ENCODE results near the gene DAPK3.
"Not testable (repeated sequence)": the region's sequence is repeated elsewhere in the genome, so short reads cannot be mapped to it uniquely, and the experiment has no call there.

DAPK3 gene

DNA sequence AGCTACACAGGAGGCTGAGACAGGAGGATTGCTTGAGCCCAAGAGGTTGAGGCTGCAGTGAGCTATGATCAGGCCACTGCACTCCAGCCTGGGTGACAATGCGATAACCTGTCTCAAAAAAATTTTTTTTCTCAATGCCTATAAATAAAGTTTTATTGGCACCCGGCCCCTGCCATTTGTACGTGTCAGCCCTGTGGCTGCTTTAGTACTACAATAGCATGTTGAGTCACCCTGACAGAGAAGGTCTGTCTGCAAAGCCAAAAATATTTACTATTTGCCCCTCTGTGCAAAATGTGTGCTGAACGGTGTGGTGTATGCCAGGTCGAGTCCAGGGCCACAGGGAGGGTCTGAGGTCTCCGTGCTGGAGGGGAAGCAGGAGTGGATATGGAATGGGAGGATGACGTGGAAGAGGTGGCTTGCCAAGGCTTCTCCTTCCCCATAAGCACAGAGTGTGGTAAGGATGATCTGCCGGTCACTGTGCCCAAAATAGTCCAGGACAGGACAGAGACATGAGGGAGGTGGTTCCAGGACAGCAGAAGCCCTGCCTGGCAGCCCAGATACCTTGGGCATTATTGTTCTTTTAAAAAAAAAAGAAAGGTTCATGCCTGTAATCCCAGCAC is 28.0 kb downstream of the DAPK3 start:
- no peak overlapping the region for H2AFZ ChIP-seq (ENCODE audit: low read depth, low read length)
- no peaks in the 10 kb centered on the region for H4K20me1 ChIP-seq (ENCODE audit: insufficient read depth, low read length)
- TF ChIP-seq EZH2phosphoT487 (IDR thresholded peaks at IDR 0.05; ENCODE audit: low read depth) = no peak
- TF ChIP-seq, protein P1, sequence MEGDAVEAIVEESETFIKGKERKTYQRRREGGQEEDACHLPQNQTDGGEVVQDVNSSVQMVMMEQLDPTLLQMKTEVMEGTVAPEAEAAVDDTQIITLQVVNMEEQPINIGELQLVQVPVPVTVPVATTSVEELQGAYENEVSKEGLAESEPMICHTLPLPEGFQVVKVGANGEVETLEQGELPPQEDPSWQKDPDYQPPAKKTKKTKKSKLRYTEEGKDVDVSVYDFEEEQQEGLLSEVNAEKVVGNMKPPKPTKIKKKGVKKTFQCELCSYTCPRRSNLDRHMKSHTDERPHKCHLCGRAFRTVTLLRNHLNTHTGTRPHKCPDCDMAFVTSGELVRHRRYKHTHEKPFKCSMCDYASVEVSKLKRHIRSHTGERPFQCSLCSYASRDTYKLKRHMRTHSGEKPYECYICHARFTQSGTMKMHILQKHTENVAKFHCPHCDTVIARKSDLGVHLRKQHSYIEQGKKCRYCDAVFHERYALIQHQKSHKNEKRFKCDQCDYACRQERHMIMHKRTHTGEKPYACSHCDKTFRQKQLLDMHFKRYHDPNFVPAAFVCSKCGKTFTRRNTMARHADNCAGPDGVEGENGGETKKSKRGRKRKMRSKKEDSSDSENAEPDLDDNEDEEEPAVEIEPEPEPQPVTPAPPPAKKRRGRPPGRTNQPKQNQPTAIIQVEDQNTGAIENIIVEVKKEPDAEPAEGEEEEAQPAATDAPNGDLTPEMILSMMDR (IDR thresholded peaks at IDR 0.05; ENCODE audit: low read depth, low read length) = no peak
- H3K9ac ChIP-seq (ENCODE audit: low read length) = no peak overlapping the region
- no peaks in the 10 kb centered on the region for H3K4me1 ChIP-seq (ENCODE audit: low read length)
- H3K79me2 ChIP-seq (ENCODE audit: low read length) = no peaks in the 10 kb centered on the region
- no peak overlapping the region for H3K4me3 ChIP-seq (ENCODE audit: low read length)
- no peaks in the 10 kb centered on the region for H3K36me3 ChIP-seq (replicated peaks; ENCODE audit: low read depth, low read length)
- no peak overlapping the region for H3K4me2 ChIP-seq (ENCODE audit: low read length)
- no peaks in the 10 kb centered on the region for H3K27me3 ChIP-seq (ENCODE audit: low read depth, low read length)
- no peak overlapping the region for H3K27ac ChIP-seq (ENCODE audit: low read length)
- H3K9me3 ChIP-seq (ENCODE audit: insufficient read depth, low read length) = no peaks in the 10 kb centered on the region

DNA sequence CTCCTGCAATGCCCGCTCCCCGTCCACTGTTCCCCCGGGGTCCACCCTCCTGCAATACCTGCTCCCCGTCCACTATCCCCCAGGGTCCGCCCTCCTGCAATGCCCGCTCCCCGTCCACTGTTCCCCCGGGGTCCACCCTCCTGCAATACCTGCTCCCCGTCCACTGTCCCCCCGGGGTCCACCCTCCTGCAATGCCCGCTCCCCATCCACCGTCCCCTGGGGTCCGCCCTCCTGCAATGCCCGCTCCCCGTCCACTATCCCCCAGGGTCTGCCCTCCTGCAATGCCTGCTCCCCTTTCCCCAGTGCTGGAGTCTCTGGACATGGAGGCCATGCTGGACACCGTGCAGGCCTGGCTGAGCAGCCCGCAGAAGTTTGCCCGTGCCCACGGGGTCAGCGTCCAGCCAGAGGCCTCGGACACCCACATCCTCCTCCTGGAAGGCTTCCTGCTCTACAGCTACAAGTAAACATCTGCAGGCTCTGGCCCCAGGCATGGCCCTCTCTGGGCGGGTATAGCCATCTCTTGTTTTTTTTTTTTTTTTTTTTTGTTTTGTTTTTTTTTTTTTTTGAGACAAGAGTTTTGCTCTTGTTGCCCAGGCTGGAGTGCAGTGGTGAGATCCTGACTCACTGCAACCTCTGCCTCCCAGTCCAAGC is 32.5 kb downstream of the DAPK3 start:
- not testable (repeated sequence) for H4K20me1 ChIP-seq (ENCODE audit: insufficient read depth, low read length); H3K4me2 ChIP-seq (ENCODE audit: low read length); H3K4me1 ChIP-seq (ENCODE audit: low read length); H2AFZ ChIP-seq (ENCODE audit: low read depth, low read length); H3K79me2 ChIP-seq (ENCODE audit: low read length); H3K36me3 ChIP-seq (replicated peaks; ENCODE audit: low read depth, low read length); H3K9me3 ChIP-seq (ENCODE audit: insufficient read depth, low read length); H3K27ac ChIP-seq (ENCODE audit: low read length); H3K9ac ChIP-seq (ENCODE audit: low read length); H3K4me3 ChIP-seq (ENCODE audit: low read length); H3K27me3 ChIP-seq (ENCODE audit: low read depth, low read length)

GRCh38 chr19:3936506-3937442 is 34.1 kb downstream of the DAPK3 start:
- no peaks in the 10 kb centered on the region for H3K9me3 ChIP-seq (ENCODE audit: insufficient read depth, low read length)
- H3K79me2 ChIP-seq (ENCODE audit: low read length) = no peaks in the 10 kb centered on the region
- no peak overlapping the region for H3K27ac ChIP-seq (ENCODE audit: low read length)
- H3K4me1 ChIP-seq (ENCODE audit: low read length) = no peaks in the 10 kb centered on the region
- TF ChIP-seq, protein P1 (IDR thresholded peaks at IDR 0.05; ENCODE audit: low read depth, low read length) = no peak
- no peak for TF ChIP-seq EZH2phosphoT487 (IDR thresholded peaks at IDR 0.05; ENCODE audit: low read depth)
- no peak overlapping the region for H2AFZ ChIP-seq (ENCODE audit: low read depth, low read length)
- H3K27me3 ChIP-seq (ENCODE audit: low read depth, low read length) = no peaks in the 10 kb centered on the region
- H3K4me2 ChIP-seq (ENCODE audit: low read length) = no peak overlapping the region
- H3K4me3 ChIP-seq (ENCODE audit: low read length) = no peak overlapping the region
- no peak overlapping the region for H3K9ac ChIP-seq (ENCODE audit: low read length)
- no peaks in the 10 kb centered on the region for H3K36me3 ChIP-seq (replicated peaks; ENCODE audit: low read depth, low read length)
- H4K20me1 ChIP-seq (ENCODE audit: insufficient read depth, low read length) = no peaks in the 10 kb centered on the region

DNA sequence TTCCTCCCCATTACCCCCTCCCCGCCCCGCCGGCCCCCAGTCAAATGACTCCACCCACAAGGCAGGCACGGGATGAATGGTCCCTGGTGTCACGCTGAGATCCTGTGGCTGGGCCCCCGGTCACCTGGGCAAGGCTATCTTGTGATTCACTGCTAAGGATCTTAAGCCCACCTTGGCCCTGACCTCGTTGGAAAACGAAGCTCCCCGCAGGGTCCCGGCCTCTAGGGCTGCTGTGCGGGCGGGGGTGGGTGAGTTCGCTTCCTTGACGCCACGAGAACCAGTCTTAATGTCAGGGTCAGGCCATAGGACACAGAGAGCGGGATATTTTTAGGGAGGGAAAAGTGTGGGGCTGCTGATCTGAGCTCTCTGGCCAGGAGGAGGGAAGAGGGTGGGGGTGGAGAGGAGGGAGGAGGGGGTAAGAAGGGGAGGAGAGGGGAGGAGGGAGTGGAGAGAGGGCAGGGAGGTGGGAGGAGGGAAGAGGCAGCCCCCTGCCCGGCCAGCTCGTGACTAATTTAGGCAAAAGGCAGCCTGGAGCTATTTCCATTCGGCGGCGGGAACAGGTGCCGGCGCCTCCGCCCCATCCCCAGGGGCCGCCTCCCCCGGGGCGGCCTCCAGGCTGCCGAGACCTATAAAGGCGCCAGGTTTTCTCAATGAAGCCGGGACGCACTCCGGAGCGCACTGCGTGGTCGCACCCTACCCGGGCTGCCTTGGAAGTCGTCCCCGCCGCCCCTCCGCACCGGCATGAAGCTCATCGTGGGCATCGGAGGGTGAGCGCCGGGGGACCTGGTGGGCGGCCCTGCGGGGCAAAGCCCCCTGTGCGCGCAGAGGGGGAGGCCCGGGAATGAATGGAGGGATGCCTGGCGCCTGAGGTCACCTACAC is 37.7 kb downstream of the DAPK3 start, which contains the start of gene NMRK2:
Gene NMRK2 (plus strand): TSS at position 139 of the 880 bp plus-strand sequence. CDS start 603 bp downstream, at position 742.
- H3K27ac ChIP-seq (ENCODE audit: low read length) = no peak within 1 kb of the TSS
- no peak within 1 kb of the TSS for H3K4me2 ChIP-seq (ENCODE audit: low read length)
- no peaks in the 10 kb centered on the region for H4K20me1 ChIP-seq (ENCODE audit: insufficient read depth, low read length)
- H3K79me2 ChIP-seq (ENCODE audit: low read length) = no peaks in the 10 kb centered on the region
- no peak within 1 kb of the TSS for H3K9ac ChIP-seq (ENCODE audit: low read length)
- H3K27me3 ChIP-seq (ENCODE audit: low read depth, low read length) = no peaks in the 10 kb centered on the region
- H3K4me1 ChIP-seq (ENCODE audit: low read length) = no peaks in the 10 kb centered on the region
- H3K9me3 ChIP-seq (ENCODE audit: insufficient read depth, low read length) = no peaks in the 10 kb centered on the region
- no peaks in the 10 kb centered on the region for H3K36me3 ChIP-seq (replicated peaks; ENCODE audit: low read depth, low read length)
- H2AFZ ChIP-seq (ENCODE audit: low read depth, low read length) = no peak within 1 kb of the TSS
- H3K4me3 ChIP-seq (ENCODE audit: low read length) = no peak within 1 kb of the TSS
- TF ChIP-seq, protein P1 (IDR thresholded peaks at IDR 0.05; ENCODE audit: low read depth, low read length) = no peak
- TF ChIP-seq EZH2phosphoT487 (IDR thresholded peaks at IDR 0.05; ENCODE audit: low read depth) = no peak
